Hematopoietic multipotent progenitor cell treated with erythropoietin and hydrocortisone succinate and interleukin-3 and kit ligand, for 8 days (in vitro differentiated cells): ENCODE measurements around the gene ENTPD6.
"Not testable (repeated sequence)": the region's sequence is repeated elsewhere in the genome, so short reads cannot be mapped to it uniquely, and the experiment has no call there.

ENCODE experiments used
- DNase-seq: peaks from one replicate; pipeline ENCODE4 v3.0.0-alpha.2; 2015

Gene ENTPD6

GRCh38 chr20:25259358-25259757, 63.8 kb downstream of the ENTPD6 start:
- no peak for DNase-seq

GRCh38 chr20:25259788-25260254, 64.3 kb downstream of the ENTPD6 start:
- DNase-seq = no peak

- DNase-seq = not testable (repeated sequence)
These were observed 65.4 kb downstream of the ENTPD6 start for GRCh38 chr20:25260770-25261437.

- DNase-seq = no peak
These were observed 73.7 kb downstream of the ENTPD6 start for GRCh38 chr20:25269057-25269832.

- no peak for DNase-seq
These were observed 74.3 kb downstream of the ENTPD6 start for GRCh38 chr20:25269833-25270170.

GRCh38 chr20:25270829-25271251, 75.3 kb downstream of the ENTPD6 start:
- no peak for DNase-seq

- DNase-seq = no peak
These were observed 76.1 kb downstream of the ENTPD6 start for GRCh38 chr20:25271486-25272222.

- DNase-seq = no peak
These were observed 76.9 kb downstream of the ENTPD6 start for GRCh38 chr20:25272223-25273000.

- no peak for DNase-seq
These were observed 77.5 kb downstream of the ENTPD6 start for GRCh38 chr20:25273046-25273445.

- DNase-seq = no peak
These were observed 78.2 kb downstream of the ENTPD6 start for GRCh38 chr20:25273541-25274358.

GRCh38 chr20:25274481-25274880, 79.0 kb downstream of the ENTPD6 start:
- no peak for DNase-seq

- DNase-seq = no peak
These were observed 79.6 kb downstream of the ENTPD6 start for GRCh38 chr20:25274891-25275812.

GRCh38 chr20:25275813-25276532, 80.5 kb downstream of the ENTPD6 start:
- DNase-seq = no peak
